ENCODE results near the gene TP73. TPM values are rescaled to one million over a fixed set of nuclear protein-coding genes. Genes with fewer than 3 reads are reported as not detected.
A peak's percentile ranks its signal among the peaks of the same experiment; 100 is the strongest.

Gene TP73
- total RNA-seq, 1 experiment from 2014 or later: 6.9 TPM

DNA sequence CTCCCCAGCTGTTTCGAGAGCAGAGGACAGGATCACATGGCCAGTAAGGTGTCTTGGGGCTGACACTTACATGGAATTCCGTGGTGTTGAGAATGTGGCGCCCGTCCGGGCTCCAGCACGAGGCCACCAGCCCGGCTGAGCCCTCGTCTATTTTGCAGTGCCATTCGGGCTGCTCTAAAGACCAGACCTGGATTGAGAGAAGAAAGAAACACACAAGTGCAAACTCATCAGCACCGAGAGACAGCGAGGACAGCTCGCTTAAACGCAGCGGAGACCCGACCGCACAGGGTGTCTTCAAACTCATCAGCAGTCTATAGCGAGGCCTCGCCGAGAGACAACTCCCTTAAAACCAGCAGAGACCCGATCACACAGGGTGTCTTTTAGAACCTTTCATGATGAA is 5.7 kb upstream of the TP73 start:
- H3K27me3 ChIP-seq (ENCODE audit: insufficient read depth, low read depth): 0 out of 2 replicates have a peak, but pooled peaks cover 4% of the 10 kb centered on the region
- no peak overlapping the region for H3K4me2 ChIP-seq
- H3K79me2 ChIP-seq (ENCODE audit: low read depth): peaks cover 13% of the 10 kb centered on the region
- no peaks in the 10 kb centered on the region for H3F3A ChIP-seq (ENCODE audit: insufficient read depth, low read depth)
- no peaks in the 10 kb centered on the region for H3K9me2 ChIP-seq (ENCODE audit: insufficient read depth)
- H3K4me1 ChIP-seq (replicated peaks; ENCODE audit: insufficient read depth): peaks cover 7% of the 10 kb centered on the region
- no peaks in the 10 kb centered on the region for H3K36me3 ChIP-seq (ENCODE audit: low read depth)
- CTCF ChIA-PET: no interaction called here
- H2AFZ ChIP-seq: no peak overlapping the region
- TF ChIP-seq, protein P1, sequence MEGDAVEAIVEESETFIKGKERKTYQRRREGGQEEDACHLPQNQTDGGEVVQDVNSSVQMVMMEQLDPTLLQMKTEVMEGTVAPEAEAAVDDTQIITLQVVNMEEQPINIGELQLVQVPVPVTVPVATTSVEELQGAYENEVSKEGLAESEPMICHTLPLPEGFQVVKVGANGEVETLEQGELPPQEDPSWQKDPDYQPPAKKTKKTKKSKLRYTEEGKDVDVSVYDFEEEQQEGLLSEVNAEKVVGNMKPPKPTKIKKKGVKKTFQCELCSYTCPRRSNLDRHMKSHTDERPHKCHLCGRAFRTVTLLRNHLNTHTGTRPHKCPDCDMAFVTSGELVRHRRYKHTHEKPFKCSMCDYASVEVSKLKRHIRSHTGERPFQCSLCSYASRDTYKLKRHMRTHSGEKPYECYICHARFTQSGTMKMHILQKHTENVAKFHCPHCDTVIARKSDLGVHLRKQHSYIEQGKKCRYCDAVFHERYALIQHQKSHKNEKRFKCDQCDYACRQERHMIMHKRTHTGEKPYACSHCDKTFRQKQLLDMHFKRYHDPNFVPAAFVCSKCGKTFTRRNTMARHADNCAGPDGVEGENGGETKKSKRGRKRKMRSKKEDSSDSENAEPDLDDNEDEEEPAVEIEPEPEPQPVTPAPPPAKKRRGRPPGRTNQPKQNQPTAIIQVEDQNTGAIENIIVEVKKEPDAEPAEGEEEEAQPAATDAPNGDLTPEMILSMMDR (conservative IDR thresholded peaks at IDR 0.05): no peak
- no peak for TF ChIP-seq EZH2 (IDR thresholded peaks at IDR 0.05; ENCODE audit: low read depth)
- POLR2A ChIA-PET (ENCODE audit: unreplicated experiment): no interaction called here
- H3K27ac ChIP-seq: no peak overlapping the region
- no peaks in the 10 kb centered on the region for H4K20me1 ChIP-seq (ENCODE audit: insufficient read depth)
- BruUV-seq (replicated peaks): no TSS peak
- DNase-seq: no peak
- H3K9me3 ChIP-seq (ENCODE audit: insufficient read depth, low read depth): no peaks in the 10 kb centered on the region
- intact Hi-C loops (cut with micrococcal nuclease; ENCODE audit: unreplicated experiment): no loop called here
- no peak overlapping the region for H3K4me3 ChIP-seq

DNA sequence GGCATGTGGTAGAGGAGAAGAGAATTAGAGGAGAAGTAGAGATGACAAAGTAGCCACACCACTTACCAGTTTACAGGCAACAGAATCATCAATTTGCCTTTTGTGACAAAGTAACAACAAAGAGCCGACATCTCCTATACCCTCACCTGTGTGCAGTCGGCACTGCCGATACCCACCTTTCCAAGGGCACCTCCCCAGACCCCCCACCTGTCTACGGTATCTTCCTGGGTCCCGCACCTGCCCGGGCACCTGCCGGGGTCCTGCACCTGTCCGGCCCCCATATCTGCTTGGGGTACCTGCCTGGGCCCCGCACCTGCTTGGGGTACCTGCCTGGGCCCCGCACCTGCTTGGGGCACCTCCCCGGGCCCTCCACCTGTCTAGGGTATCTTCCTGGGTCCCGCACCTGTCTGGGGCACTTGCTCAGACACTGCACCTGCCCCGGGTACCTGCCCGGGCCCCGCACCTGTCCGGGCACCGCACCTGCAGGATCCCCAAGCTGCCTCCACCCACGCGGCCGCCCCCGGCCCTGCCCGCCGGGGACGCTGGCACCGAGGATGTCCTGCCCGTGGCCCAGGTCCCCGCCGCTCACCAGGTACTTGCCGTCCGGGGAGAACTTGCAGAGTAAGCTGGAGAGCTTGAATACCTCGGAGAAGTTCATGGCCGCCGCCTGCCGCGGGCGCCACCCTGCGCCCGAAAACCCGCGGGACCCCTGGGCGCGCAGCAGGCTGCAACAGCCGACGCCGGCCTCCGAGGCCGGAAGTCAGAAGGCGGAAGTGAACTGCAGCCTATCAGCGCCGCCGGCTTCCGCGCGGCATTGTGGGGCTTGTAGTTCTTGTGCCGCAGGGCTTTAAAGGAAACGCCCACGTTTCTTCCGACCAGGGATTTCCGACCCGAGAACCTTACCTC is 2.7 kb upstream of the TP73 start, which contains the start of gene WRAP73:
Gene WRAP73 (minus strand): TSS at position 762 of the 906 bp plus-strand sequence. CDS start 104 bp downstream, at position 658.
- BruUV-seq (replicated peaks): no TSS peak
- H3K27me3 ChIP-seq (ENCODE audit: insufficient read depth, low read depth): peaks cover 32% of the 10 kb centered on the region
- H2AFZ ChIP-seq: peak within 1 kb of the TSS; percentile 90
- H3K79me2 ChIP-seq (ENCODE audit: low read depth): peaks cover 13% of the 10 kb centered on the region
- H3K4me1 ChIP-seq (replicated peaks; ENCODE audit: insufficient read depth): peaks cover 7% of the 10 kb centered on the region
- H4K20me1 ChIP-seq (ENCODE audit: insufficient read depth): no peaks in the 10 kb centered on the region
- no peak within 1 kb of the TSS for H3K27ac ChIP-seq
- no peaks in the 10 kb centered on the region for H3K36me3 ChIP-seq (ENCODE audit: low read depth)
- H3K9me2 ChIP-seq (ENCODE audit: insufficient read depth): no peaks in the 10 kb centered on the region
- TF ChIP-seq, protein P1 (conservative IDR thresholded peaks at IDR 0.05): no peak
- TF ChIP-seq EZH2 (IDR thresholded peaks at IDR 0.05; ENCODE audit: low read depth): no peak
- peak within 1 kb of the TSS; percentile 88 for H3K4me2 ChIP-seq
- intact Hi-C loops (cut with micrococcal nuclease; ENCODE audit: unreplicated experiment): no loop called here
- peak within 1 kb of the TSS; percentile 86 for H3K4me3 ChIP-seq
- DNase-seq: peak; percentile 85 to 86
- no peaks in the 10 kb centered on the region for H3K9me3 ChIP-seq (ENCODE audit: insufficient read depth, low read depth)
- ChIA-PET POLR2A (ENCODE audit: unreplicated experiment) (no interaction called here), CTCF (no interaction called here)
- H3F3A ChIP-seq (ENCODE audit: insufficient read depth, low read depth): peaks cover 5% of the 10 kb centered on the region; the same call in 1 of the 2 replicates

DNA sequence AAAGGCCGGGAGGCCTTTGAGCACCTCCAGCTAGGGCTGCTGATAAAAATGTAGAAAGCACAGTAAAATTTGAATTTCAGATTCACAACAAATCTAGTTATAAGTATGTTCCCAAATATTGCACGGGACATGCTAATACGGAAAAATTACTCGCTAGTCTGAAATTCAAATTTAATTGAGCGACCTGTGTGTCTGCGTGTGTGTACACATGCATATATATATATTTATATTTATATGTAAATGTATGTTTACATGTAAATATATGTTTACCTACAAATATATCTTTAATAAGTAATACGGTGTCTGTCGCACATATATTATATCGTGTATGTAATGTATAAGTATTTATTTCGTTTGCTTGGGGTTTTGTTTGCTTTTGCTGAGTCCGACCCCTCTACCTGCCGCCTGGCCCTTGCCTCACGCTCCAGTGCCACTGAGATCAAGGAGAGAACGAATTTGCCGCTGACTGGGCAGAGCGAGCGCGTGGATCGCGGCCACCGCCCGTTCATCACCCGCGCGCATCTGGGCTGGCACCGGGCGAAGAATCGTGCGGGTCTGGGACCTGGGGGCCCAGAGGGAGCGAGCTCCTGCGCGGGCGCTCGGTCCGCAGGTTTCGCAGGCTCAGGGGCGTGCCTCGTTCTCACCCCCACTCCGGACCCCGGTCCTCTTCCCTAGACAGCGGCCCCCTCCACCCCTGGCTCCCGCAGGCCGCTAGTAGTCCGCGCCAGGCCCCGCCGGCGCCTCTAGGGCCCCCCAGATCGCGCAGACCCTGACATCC is 1.9 kb upstream of the TP73 start:
- no peaks in the 10 kb centered on the region for H4K20me1 ChIP-seq (ENCODE audit: insufficient read depth)
- H3K4me2 ChIP-seq: peak overlapping the region; percentile 88; the same call in 1 of the 2 replicates
- peaks cover 40% of the 10 kb centered on the region for H3K27me3 ChIP-seq (ENCODE audit: insufficient read depth, low read depth)
- no peaks in the 10 kb centered on the region for H3K9me2 ChIP-seq (ENCODE audit: insufficient read depth)
- H3K36me3 ChIP-seq (ENCODE audit: low read depth): no peaks in the 10 kb centered on the region
- peaks cover 5% of the 10 kb centered on the region; the same call in 1 of the 2 replicates for H3F3A ChIP-seq (ENCODE audit: insufficient read depth, low read depth)
- no peak for DNase-seq
- ChIA-PET CTCF (no interaction called here), POLR2A (ENCODE audit: unreplicated experiment) (no interaction called here)
- H3K4me3 ChIP-seq: peak overlapping the region; percentile 86; the same call in 1 of the 2 replicates
- no TSS peak for BruUV-seq (replicated peaks)
- H3K27ac ChIP-seq: no peak overlapping the region
- H3K79me2 ChIP-seq (ENCODE audit: low read depth): peaks cover 13% of the 10 kb centered on the region
- H2AFZ ChIP-seq: no peak overlapping the region
- intact Hi-C loops (cut with micrococcal nuclease; ENCODE audit: unreplicated experiment): no loop called here
- peaks cover 7% of the 10 kb centered on the region for H3K4me1 ChIP-seq (replicated peaks; ENCODE audit: insufficient read depth)
- no peak for TF ChIP-seq EZH2 (IDR thresholded peaks at IDR 0.05; ENCODE audit: low read depth)
- TF ChIP-seq, protein P1 (conservative IDR thresholded peaks at IDR 0.05): no peak
- no peaks in the 10 kb centered on the region for H3K9me3 ChIP-seq (ENCODE audit: insufficient read depth, low read depth)
